Ishikawa (cell line): ENCODE data around the gene THSD7A.

Experiments
- CREB1 ChIP-seq: IDR thresholded peaks from 2 replicates; pipeline ENCODE4 v1.6.1; 2012; ENCODE audit warnings: low read depth
- EGR1 ChIP-seq: IDR thresholded peaks from 2 replicates; pipeline ENCODE4 v1.6.1; 2012
- EP300 ChIP-seq: IDR thresholded peaks from 2 replicates; pipeline ENCODE4 v1.6.1; 2012; ENCODE audit warnings: borderline replicate concordance
- FOXM1 ChIP-seq: IDR thresholded peaks from 2 replicates; pipeline ENCODE4 v1.6.1; 2012; ENCODE audit warnings: low read depth, borderline replicate concordance
- NFIC ChIP-seq: IDR thresholded peaks from 2 replicates; pipeline ENCODE4 v1.6.1; 2012
- RAD21 ChIP-seq: IDR thresholded peaks from 2 replicates; pipeline ENCODE4 v1.6.1; 2012; ENCODE audit warnings: low read depth
- TAF1 ChIP-seq: IDR thresholded peaks from 2 replicates; pipeline ENCODE4 v1.6.1; 2012; ENCODE audit warnings: low read depth, mild to moderate bottlenecking
- TCF12 ChIP-seq: IDR thresholded peaks from 2 replicates; pipeline ENCODE4 v1.6.1; 2012; ENCODE audit warnings: low read depth
- TEAD4 ChIP-seq: IDR thresholded peaks from 2 replicates; pipeline ENCODE4 v1.6.1; 2012
- TF ChIP-seq, protein P1 (sequence below): IDR thresholded peaks from 2 replicates; pipeline ENCODE4 v1.6.1; 2012
- TF ChIP-seq, protein P2 (sequence below): IDR thresholded peaks from 2 replicates; pipeline ENCODE4 v1.6.1; 2012; ENCODE audit warnings: low read depth, mild to moderate bottlenecking

DNA sequence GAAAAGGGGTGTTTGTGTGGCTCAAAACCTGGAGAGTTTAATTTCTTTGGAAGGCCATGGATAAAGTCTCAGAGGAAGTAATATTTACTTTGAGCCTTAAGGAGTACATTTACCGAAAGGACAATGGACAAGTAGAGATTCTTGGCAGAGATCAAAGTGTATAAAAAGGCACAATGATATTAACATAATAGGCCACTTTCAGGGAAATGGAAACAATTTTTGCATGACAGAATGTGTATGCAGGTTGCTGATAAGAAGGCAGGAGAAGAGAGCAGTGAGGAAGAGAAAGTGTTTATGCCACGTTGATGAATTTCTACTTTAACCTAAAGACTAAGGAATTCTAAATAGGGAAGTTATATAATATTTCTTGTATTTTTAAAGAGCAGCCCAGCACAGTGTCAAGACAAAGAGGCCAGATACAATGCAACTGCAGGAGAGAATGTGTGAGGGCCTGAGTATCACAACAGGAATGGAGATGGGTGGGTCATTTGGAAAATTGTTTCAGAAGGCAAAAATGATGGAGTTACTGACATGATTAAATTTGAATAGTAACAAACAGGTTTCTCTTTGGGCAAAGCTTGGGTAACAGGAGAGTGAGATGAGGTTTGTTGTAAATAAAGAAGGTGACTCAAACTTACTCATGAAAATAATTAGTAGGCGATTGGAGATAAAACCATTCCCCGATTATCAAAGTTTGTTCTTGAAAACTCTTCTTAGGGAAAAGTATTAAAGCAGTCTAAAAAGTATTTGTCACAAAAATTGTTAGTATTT is 84.1 kb downstream of the THSD7A start:
- TF ChIP-seq, protein P1, sequence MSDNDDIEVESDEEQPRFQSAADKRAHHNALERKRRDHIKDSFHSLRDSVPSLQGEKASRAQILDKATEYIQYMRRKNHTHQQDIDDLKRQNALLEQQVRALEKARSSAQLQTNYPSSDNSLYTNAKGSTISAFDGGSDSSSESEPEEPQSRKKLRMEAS: no peak
- TF ChIP-seq TAF1 (no peak), TCF12 (no peak), FOXM1 (no peak), CREB1 (no peak), EP300 (no peak), TEAD4 (no peak), EGR1 (no peak), RAD21 (no peak), NFIC (no peak)
- TF ChIP-seq, protein P2, sequence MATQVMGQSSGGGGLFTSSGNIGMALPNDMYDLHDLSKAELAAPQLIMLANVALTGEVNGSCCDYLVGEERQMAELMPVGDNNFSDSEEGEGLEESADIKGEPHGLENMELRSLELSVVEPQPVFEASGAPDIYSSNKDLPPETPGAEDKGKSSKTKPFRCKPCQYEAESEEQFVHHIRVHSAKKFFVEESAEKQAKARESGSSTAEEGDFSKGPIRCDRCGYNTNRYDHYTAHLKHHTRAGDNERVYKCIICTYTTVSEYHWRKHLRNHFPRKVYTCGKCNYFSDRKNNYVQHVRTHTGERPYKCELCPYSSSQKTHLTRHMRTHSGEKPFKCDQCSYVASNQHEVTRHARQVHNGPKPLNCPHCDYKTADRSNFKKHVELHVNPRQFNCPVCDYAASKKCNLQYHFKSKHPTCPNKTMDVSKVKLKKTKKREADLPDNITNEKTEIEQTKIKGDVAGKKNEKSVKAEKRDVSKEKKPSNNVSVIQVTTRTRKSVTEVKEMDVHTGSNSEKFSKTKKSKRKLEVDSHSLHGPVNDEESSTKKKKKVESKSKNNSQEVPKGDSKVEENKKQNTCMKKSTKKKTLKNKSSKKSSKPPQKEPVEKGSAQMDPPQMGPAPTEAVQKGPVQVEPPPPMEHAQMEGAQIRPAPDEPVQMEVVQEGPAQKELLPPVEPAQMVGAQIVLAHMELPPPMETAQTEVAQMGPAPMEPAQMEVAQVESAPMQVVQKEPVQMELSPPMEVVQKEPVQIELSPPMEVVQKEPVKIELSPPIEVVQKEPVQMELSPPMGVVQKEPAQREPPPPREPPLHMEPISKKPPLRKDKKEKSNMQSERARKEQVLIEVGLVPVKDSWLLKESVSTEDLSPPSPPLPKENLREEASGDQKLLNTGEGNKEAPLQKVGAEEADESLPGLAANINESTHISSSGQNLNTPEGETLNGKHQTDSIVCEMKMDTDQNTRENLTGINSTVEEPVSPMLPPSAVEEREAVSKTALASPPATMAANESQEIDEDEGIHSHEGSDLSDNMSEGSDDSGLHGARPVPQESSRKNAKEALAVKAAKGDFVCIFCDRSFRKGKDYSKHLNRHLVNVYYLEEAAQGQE: no peak
